Sigmoid colon (tissue), 4 donors: ENCODE data around the gene ZNF579.

ENCODE experiments used
- CTCF ChIP-seq, 4 experiments: fragments of 450-650 bp in 3 of 4; fragments of 200-600 bp in 1 of 4; IDR thresholded peaks; one replicate each; pipeline ENCODE4 v1.5.1; 2016 to 2019; ENCODE audit warnings: antibody characterized with exemption in 4 of 4, mild to moderate bottlenecking in 3 of 4, moderate library complexity in 2 of 4
- POLR2A ChIP-seq, 2 donors: fragments of 450-650 bp; IDR thresholded peaks; one replicate each; pipeline ENCODE4 v1.6.1; 2016; ENCODE audit warnings: antibody characterized with exemption in 2 of 2, mild to moderate bottlenecking in 2 of 2, moderate library complexity in 2 of 2
- POLR2AphosphoS5 ChIP-seq, 4 donors: sonication (generic); formaldehyde crosslinking; IDR thresholded peaks; one replicate each; pipeline ENCODE4 v1.6.1; 2017; ENCODE audit warnings: antibody characterized with exemption in 4 of 4

- TF ChIP-seq CTCF (IDR thresholded peaks at IDR 0.05) (no peak), POLR2AphosphoS5 (IDR thresholded peaks at IDR 0.05) (no peak), POLR2A (IDR thresholded peaks at IDR 0.05) (no peak)
Observed at GRCh38 chr19:55567708-55568328, 12.8 kb downstream of the ZNF579 start.
